ENCODE data around the gene CUTC. TPM values are rescaled to one million over a fixed set of nuclear protein-coding genes. Genes with fewer than 3 reads are reported as not detected.

CUTC gene
- total and polyA plus RNA-seq, 2 experiments from 2014 or later: 21.6 to 29.4 TPM

GRCh38 chr10:99779335-99779734 is 47.3 kb downstream of the CUTC start:
- H4K20me1 ChIP-seq (ENCODE audit: insufficient read depth, poor library complexity, severe bottlenecking): no peaks in the 10 kb centered on the region
- TF ChIP-seq EZH2 (IDR thresholded peaks at IDR 0.05; ENCODE audit: borderline replicate concordance) (no peak), EZH2phosphoT487 (IDR thresholded peaks at IDR 0.05; ENCODE audit: low read depth, severe bottlenecking, unreplicated experiment) (no peak), CTCF (IDR thresholded peaks at IDR 0.05; ENCODE audit: poor library complexity) (no peak)
- H3K9me3 ChIP-seq (ENCODE audit: low read depth): no peaks in the 10 kb centered on the region
- no peaks in the 10 kb centered on the region for H3K9me2 ChIP-seq (replicated peaks; ENCODE audit: insufficient read depth)
- no peaks in the 10 kb centered on the region for H3K27me3 ChIP-seq
- DNase-seq (ENCODE audit: low spot score): peak; percentile 69
- H3K79me2 ChIP-seq: peaks cover 11% of the 10 kb centered on the region
- H3K4me2 ChIP-seq: peak overlapping the region; percentile 70
- 16% methylated on average over 4 of the region's 4 CpGs for WGBS (ENCODE audit: low lambda C conversion rate, missing lambda C conversion rate)
- H3K27ac ChIP-seq: peak overlapping the region; percentile 98
- H3K36me3 ChIP-seq (replicated peaks; ENCODE audit: insufficient read depth, low read depth): no peaks in the 10 kb centered on the region
- H2AFZ ChIP-seq: peak overlapping the region; percentile 31
- no peak overlapping the region for H3K4me3 ChIP-seq
- H3K4me1 ChIP-seq (ENCODE audit: insufficient read depth): peaks cover 57% of the 10 kb centered on the region

GRCh38 chr10:99781734-99782429 is 49.8 kb downstream of the CUTC start:
- no peaks in the 10 kb centered on the region for H4K20me1 ChIP-seq (ENCODE audit: insufficient read depth, poor library complexity, severe bottlenecking)
- no peak for DNase-seq (ENCODE audit: low spot score)
- no peaks in the 10 kb centered on the region for H3K9me3 ChIP-seq (ENCODE audit: low read depth)
- H3K4me1 ChIP-seq (ENCODE audit: insufficient read depth): peaks cover 47% of the 10 kb centered on the region
- no peak for TF ChIP-seq CTCF (IDR thresholded peaks at IDR 0.05; ENCODE audit: poor library complexity)
- no peak for TF ChIP-seq EZH2 (IDR thresholded peaks at IDR 0.05; ENCODE audit: borderline replicate concordance)
- no peak for TF ChIP-seq EZH2phosphoT487 (IDR thresholded peaks at IDR 0.05; ENCODE audit: low read depth, severe bottlenecking, unreplicated experiment)
- WGBS (ENCODE audit: low lambda C conversion rate, missing lambda C conversion rate): 96% methylated on average over 5 of the region's 5 CpGs
- no peak overlapping the region for H2AFZ ChIP-seq
- H3K36me3 ChIP-seq (replicated peaks; ENCODE audit: insufficient read depth, low read depth): no peaks in the 10 kb centered on the region
- peak overlapping the region; percentile 59 for H3K4me2 ChIP-seq
- H3K27me3 ChIP-seq: no peaks in the 10 kb centered on the region
- no peak overlapping the region for H3K4me3 ChIP-seq
- peaks cover 25% of the 10 kb centered on the region for H3K79me2 ChIP-seq
- H3K9me2 ChIP-seq (replicated peaks; ENCODE audit: insufficient read depth): no peaks in the 10 kb centered on the region
- peak overlapping the region; percentile 98 for H3K27ac ChIP-seq

- Histone ChIP-seq H3K79me2 (peaks cover 25% of the 10 kb centered on the region), H3K27me3 (no peaks in the 10 kb centered on the region), H3K4me1 (ENCODE audit: insufficient read depth) (peaks cover 42% of the 10 kb centered on the region), H3K9me3 (ENCODE audit: low read depth) (no peaks in the 10 kb centered on the region), H3K9me2 (replicated peaks; ENCODE audit: insufficient read depth) (no peaks in the 10 kb centered on the region), H3K27ac (peak within 1 kb of the TSS; percentile 98), H3K4me3 (peak within 1 kb of the TSS; percentile 21), H3K36me3 (replicated peaks; ENCODE audit: insufficient read depth, low read depth) (no peaks in the 10 kb centered on the region), H2AFZ (no peak within 1 kb of the TSS), H3K4me2 (peak within 1 kb of the TSS; percentile 59), H4K20me1 (ENCODE audit: insufficient read depth, poor library complexity, severe bottlenecking) (no peaks in the 10 kb centered on the region)
- WGBS (ENCODE audit: low lambda C conversion rate, missing lambda C conversion rate): 68% methylated on average over 7 of the region's 7 CpGs
- DNase-seq (ENCODE audit: low spot score): peak; percentile 61
- no peak for TF ChIP-seq EZH2 (IDR thresholded peaks at IDR 0.05; ENCODE audit: borderline replicate concordance)
- TF ChIP-seq CTCF (IDR thresholded peaks at IDR 0.05; ENCODE audit: poor library complexity): no peak
- no peak for TF ChIP-seq EZH2phosphoT487 (IDR thresholded peaks at IDR 0.05; ENCODE audit: low read depth, severe bottlenecking, unreplicated experiment)
Observed at GRCh38 chr10:99782447-99783286, 50.6 kb downstream of the CUTC start, which contains the start of gene ABCC2. ABCC2 (plus strand) TSS chr10:99782640; CDS start chr10:99782845, 205 bp downstream.
